H1 (cell line): ENCODE measurements around the gene KIF23.

ENCODE experiments used
- ATF3 ChIP-seq: IDR thresholded peaks from 2 replicates; pipeline ENCODE4 v1.6.1; 2011; ENCODE audit warnings: low read depth, mild to moderate bottlenecking, low read length; ENCODE audit not compliant: insufficient read depth
- EZH2 ChIP-seq: fragments of 200-600 bp; sonication (generic); IDR thresholded peaks from 2 replicates; pipeline ENCODE4 v1.7.1; 2012; ENCODE audit warnings: low read depth, mild to moderate bottlenecking, moderate library complexity, low read length, inconsistent platforms; ENCODE audit not compliant: severe bottlenecking
- FOSL1 ChIP-seq: IDR thresholded peaks from 2 replicates; pipeline ENCODE4 v1.6.1; 2011; ENCODE audit warnings: mild to moderate bottlenecking, low read depth, low read length, moderate library complexity; ENCODE audit not compliant: insufficient read depth
- GTF2F1 ChIP-seq: IDR thresholded peaks from 2 replicates; pipeline ENCODE4 v1.6.1; 2012; ENCODE audit warnings: low read depth, low read length, improper control_type of control experiment, borderline replicate concordance
- HDAC2 ChIP-seq, 2 experiments: fragments of 300-600 bp in 1 of 2; sonication (generic) in 1 of 2; IDR thresholded peaks; 2 replicates each; pipeline ENCODE4 v1.6.1; 2011 to 2012; ENCODE audit warnings: low read depth in 2 of 2, low read length in 2 of 2, mild to moderate bottlenecking in 2 of 2, moderate library complexity in 2 of 2, borderline replicate concordance in 1 of 2, inconsistent platforms in 1 of 2
- JUN ChIP-seq: IDR thresholded peaks from 2 replicates; pipeline ENCODE4 v1.6.1; 2011; ENCODE audit warnings: low read depth, mild to moderate bottlenecking, improper control_type of control experiment, low read length
- POU5F1 ChIP-seq: IDR thresholded peaks from 2 replicates; pipeline ENCODE4 v1.6.1; 2011; ENCODE audit warnings: low read depth, mild to moderate bottlenecking, low read length, moderate library complexity
- RAD21 ChIP-seq, 2 experiments: IDR thresholded peaks in 1 of 2; conservative IDR thresholded peaks in 1 of 2; 2 replicates each; pipeline ENCODE4 v1.6.1; 2011; ENCODE audit warnings: low read depth in 2 of 2, low read length in 2 of 2, improper control_type of control experiment in 1 of 2, inconsistent platforms in 1 of 2, mild to moderate bottlenecking in 1 of 2, moderate library complexity in 1 of 2
- TF ChIP-seq, protein P1 (sequence below), 3 experiments: IDR thresholded peaks; 1 replicate in 2 of 3; 2 replicates in 1 of 3; pipeline versions ENCODE4 v1.5.1 to v1.6.1; 2011; ENCODE audit warnings: low read length in 3 of 3, mild to moderate bottlenecking in 3 of 3, inconsistent platforms in 2 of 3, low read depth in 1 of 3, moderate library complexity in 1 of 3; ENCODE audit not compliant: insufficient read depth in 1 of 3; ENCODE audit errors: control extremely low read depth in 1 of 3

DNA sequence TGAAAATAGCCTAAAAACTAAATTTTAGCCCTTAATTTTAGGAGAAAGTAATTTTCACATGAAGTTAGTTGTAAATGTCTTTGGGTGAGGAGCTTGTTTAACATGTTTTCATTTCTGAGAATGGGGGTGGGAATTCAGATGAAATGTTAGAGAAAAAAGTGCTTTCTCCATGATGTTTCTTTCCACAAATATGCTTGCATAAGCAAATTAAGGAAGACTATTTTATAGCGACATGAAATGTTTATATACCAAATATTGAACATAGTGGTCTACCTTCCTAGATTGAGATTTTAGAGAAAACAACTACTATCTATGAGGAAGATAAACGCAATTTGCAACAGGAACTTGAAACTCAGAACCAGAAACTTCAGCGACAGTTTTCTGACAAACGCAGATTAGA, 25.5 kb downstream of the KIF23 start:
- TF ChIP-seq JUN (no peak), RAD21 (IDR thresholded peaks at IDR 0.05 in 1 of 2, conservative IDR thresholded peaks at IDR 0.05 in 1 of 2; ENCODE audit: low read depth in 2 of 2, low read length in 2 of 2) (no peak), ATF3 (no peak), POU5F1 (no peak), GTF2F1 (no peak), EZH2 (no peak), HDAC2 (IDR thresholded peaks at IDR 0.05; ENCODE audit: borderline replicate concordance in 1 of 2, low read depth in 2 of 2, low read length in 2 of 2) (no peak), FOSL1 (no peak)
- TF ChIP-seq, protein P1, sequence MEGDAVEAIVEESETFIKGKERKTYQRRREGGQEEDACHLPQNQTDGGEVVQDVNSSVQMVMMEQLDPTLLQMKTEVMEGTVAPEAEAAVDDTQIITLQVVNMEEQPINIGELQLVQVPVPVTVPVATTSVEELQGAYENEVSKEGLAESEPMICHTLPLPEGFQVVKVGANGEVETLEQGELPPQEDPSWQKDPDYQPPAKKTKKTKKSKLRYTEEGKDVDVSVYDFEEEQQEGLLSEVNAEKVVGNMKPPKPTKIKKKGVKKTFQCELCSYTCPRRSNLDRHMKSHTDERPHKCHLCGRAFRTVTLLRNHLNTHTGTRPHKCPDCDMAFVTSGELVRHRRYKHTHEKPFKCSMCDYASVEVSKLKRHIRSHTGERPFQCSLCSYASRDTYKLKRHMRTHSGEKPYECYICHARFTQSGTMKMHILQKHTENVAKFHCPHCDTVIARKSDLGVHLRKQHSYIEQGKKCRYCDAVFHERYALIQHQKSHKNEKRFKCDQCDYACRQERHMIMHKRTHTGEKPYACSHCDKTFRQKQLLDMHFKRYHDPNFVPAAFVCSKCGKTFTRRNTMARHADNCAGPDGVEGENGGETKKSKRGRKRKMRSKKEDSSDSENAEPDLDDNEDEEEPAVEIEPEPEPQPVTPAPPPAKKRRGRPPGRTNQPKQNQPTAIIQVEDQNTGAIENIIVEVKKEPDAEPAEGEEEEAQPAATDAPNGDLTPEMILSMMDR (IDR thresholded peaks at IDR 0.05; ENCODE audit: control extremely low read depth in 1 of 3, insufficient read depth in 1 of 3, low read depth in 1 of 3, low read length in 3 of 3) = no peak
